ENCODE data around the gene MRPL36. TPM values are rescaled to one million over a fixed set of nuclear protein-coding genes. Genes with fewer than 3 reads are reported as not detected.

MRPL36 gene
- total RNA-seq, 1 experiment from 2014 or later, result 79.9 TPM

GRCh38 chr5:1833264-1834021 lies 33.8 kb upstream of the MRPL36 start:
- no TSS peak for BruUV-seq (replicated peaks)
- in situ Hi-C loops (cut with HindIII; ENCODE audit: low pct_unique_long_range_greater_than_20kb, low sequenced_read_pairs), result no loop called here
- DNase-seq (ENCODE audit: low read depth, low spot score), result no peak
- H3K9me3 ChIP-seq (ENCODE audit: control insufficient read depth, insufficient read depth, low read depth, low read length), result no peaks in the 10 kb centered on the region
- no peak overlapping the region for H3K4me3 ChIP-seq (ENCODE audit: low read depth in 2 of 2, low read length in 2 of 2)
- no peaks in the 10 kb centered on the region for H3K27me3 ChIP-seq (ENCODE audit: control insufficient read depth, insufficient read depth, low read length)
- CTCF ChIA-PET, result no interaction called here
- no peaks in the 10 kb centered on the region for H3K36me3 ChIP-seq (ENCODE audit: control insufficient read depth, insufficient read depth, low read length)
- no peaks in the 10 kb centered on the region for H3K4me1 ChIP-seq (ENCODE audit: control insufficient read depth, insufficient read depth, low read length)
- no peak overlapping the region for H3K27ac ChIP-seq (ENCODE audit: low read length)
- intact Hi-C loops (cut with micrococcal nuclease; ENCODE audit: unreplicated experiment), result no loop called here
- no peak for TF ChIP-seq CTCF (IDR thresholded peaks at IDR 0.05)
- TF ChIP-seq SIN3A (IDR thresholded peaks at IDR 0.05; ENCODE audit: borderline replicate concordance, insufficient read depth, low read depth, low read length), result no peak
- no peak for TF ChIP-seq TCF7L2 (IDR thresholded peaks at IDR 0.05; ENCODE audit: low read depth, low read length)
- TF ChIP-seq POLR2AphosphoS5 (IDR thresholded peaks at IDR 0.05; ENCODE audit: low read depth, low read length), result no peak
- POLR2A ChIA-PET, result no interaction called here
- no peak for ATAC-seq

GRCh38 chr5:1832511-1833250 lies 33.0 kb upstream of the MRPL36 start:
- ChIA-PET CTCF (no interaction called here), POLR2A (no interaction called here)
- H3K27ac ChIP-seq (ENCODE audit: low read length), result no peak overlapping the region
- no peak for ATAC-seq
- no peak for DNase-seq (ENCODE audit: low read depth, low spot score)
- BruUV-seq (replicated peaks), result no TSS peak
- no peaks in the 10 kb centered on the region for H3K36me3 ChIP-seq (ENCODE audit: control insufficient read depth, insufficient read depth, low read length)
- no peaks in the 10 kb centered on the region for H3K9me3 ChIP-seq (ENCODE audit: control insufficient read depth, insufficient read depth, low read depth, low read length)
- intact Hi-C loops (cut with micrococcal nuclease; ENCODE audit: unreplicated experiment) (no loop called here), in situ Hi-C loops (cut with HindIII; ENCODE audit: low pct_unique_long_range_greater_than_20kb, low sequenced_read_pairs) (no loop called here)
- no peaks in the 10 kb centered on the region for H3K4me1 ChIP-seq (ENCODE audit: control insufficient read depth, insufficient read depth, low read length)
- no peak overlapping the region for H3K4me3 ChIP-seq (ENCODE audit: low read depth in 2 of 2, low read length in 2 of 2)
- H3K27me3 ChIP-seq (ENCODE audit: control insufficient read depth, insufficient read depth, low read length), result no peaks in the 10 kb centered on the region
- TF ChIP-seq POLR2AphosphoS5 (IDR thresholded peaks at IDR 0.05; ENCODE audit: low read depth, low read length) (no peak), TCF7L2 (IDR thresholded peaks at IDR 0.05; ENCODE audit: low read depth, low read length) (no peak), REST (IDR thresholded peaks at IDR 0.05; ENCODE audit: insufficient read depth in 1 of 2, low read depth in 2 of 2, low read length in 1 of 2) (no peak), SIN3A (IDR thresholded peaks at IDR 0.05; ENCODE audit: borderline replicate concordance, insufficient read depth, low read depth, low read length) (no peak), CTCF (IDR thresholded peaks at IDR 0.05) (no peak)
